SK-N-MC (cell line): ENCODE measurements around the gene LRP5.

ENCODE experiments used
- EZH2 ChIP-seq: fragments of 200-600 bp; sonication (generic); IDR thresholded peaks from one replicate; pipeline ENCODE4 v1.6.1; 2017; ENCODE audit warnings: antibody characterized with exemption
- POLR2AphosphoS5 ChIP-seq: IDR thresholded peaks from 2 replicates; pipeline ENCODE4 v1.6.1; 2012; ENCODE audit warnings: mild to moderate bottlenecking, low read depth, low read length, borderline replicate concordance

DNA sequence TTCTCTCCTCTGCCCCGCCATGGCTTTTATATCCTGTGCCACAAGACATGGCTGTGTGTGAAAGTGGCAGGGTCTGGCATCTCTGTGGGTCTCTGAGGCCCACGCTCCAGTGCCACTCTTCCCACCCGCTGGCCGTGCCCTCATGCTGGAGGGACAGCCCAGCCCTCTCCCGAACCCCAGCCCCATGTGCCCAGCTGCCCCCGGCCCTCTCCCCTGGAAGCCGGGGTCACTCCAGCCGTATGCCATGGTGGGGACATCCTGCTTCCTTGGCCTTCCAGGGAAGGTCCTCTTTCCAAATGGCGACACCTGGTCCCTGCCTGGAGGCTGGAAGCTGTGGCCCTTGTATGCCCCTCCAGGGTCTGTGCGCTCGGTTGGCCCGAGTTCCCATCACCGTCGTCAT, 84.9 kb downstream of the LRP5 start:
- TF ChIP-seq EZH2 (no peak), POLR2AphosphoS5 (no peak)
